HG02973 (cell line): ENCODE measurements around the gene SMG7.
A peak's percentile ranks its signal among the peaks of the same experiment; 100 is the strongest.

ENCODE experiments used
- ATAC-seq: cut with Tn5 transposase; IDR thresholded peaks from one replicate; pipeline ENCODE4 v1.9.1; 2021; ENCODE audit warnings: moderate library complexity; ENCODE audit not compliant: unreplicated experiment

The SMG7 gene

DNA sequence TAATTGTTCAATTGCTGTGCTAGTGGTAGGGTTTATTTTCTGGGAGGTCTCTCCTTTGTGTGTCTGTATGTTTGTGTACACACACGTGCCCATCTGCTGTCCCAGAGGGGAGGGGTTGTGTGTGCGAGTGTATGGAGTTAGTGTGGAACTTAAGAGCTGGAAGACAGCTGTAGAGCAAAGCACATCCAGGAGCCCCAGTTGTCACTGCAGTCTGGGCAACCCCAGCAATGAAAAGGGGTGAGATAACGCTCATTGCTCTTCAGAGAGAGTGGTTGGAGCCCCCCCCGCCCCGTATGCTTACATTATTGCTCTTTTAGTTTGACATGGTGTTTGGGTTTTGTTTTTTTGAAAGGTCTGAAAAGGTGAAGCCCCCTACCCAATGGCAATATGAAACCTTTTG is 81.0 kb downstream of the SMG7 start:
- no peak for ATAC-seq

DNA sequence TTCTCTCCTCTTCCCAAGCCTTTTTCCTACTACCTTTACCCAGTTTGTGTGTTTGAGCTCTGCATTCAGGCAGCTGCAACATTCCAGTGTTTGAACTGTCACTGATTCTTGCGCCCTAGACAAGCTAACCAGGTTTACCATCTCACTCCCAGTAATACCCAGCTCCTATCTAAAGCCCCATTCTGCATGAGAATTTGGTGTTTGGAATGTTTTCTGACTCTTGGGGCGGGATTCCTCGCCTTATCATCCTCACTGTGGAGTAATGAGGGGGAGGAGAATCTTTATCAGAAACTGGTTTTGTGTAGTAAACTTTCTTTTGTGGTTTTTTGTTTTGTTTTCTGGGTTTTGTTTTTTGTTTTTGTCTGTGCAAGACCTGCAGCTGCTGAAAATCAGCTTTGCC is 81.5 kb downstream of the SMG7 start:
- ATAC-seq = no peak

DNA sequence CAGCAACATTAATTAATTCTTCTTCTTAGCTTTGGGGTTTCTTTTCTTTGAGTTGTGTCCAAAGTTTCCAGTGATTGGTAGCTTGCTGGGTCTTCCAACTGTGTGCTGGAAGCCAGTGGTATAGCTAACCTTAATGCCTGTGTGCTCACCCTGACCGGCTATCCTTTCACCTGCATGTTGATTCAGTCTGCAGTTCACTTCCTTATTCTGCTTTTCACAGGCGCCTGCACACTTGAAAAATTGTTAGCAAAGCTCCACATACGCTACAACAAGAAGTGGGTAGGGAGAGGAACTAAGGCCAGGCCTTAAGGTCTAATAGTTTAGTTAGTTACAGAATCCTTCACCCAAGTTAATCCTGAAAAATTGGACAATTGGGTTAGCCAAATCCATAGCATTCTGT is 82.3 kb downstream of the SMG7 start:
- ATAC-seq = no peak

DNA sequence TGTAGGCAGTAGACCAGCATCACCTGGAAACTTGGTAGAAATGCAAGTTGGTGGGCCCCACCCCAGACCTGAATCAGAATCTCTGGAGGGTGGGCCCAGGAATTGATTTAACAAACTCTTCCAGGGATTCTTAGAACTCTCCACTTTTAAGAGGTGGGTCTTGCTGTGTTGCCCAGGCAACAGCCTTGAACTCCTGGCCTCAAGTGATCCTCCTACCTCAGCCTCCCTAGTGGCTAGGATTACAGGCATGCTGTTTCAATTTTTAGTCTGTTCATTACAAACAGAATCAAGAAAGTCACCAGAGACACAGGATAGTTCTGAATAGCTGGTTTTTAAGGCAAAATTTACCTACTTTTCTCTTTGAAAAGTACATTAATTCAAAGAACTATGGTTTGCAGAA is 86.8 kb downstream of the SMG7 start:
- ATAC-seq = no peak

DNA sequence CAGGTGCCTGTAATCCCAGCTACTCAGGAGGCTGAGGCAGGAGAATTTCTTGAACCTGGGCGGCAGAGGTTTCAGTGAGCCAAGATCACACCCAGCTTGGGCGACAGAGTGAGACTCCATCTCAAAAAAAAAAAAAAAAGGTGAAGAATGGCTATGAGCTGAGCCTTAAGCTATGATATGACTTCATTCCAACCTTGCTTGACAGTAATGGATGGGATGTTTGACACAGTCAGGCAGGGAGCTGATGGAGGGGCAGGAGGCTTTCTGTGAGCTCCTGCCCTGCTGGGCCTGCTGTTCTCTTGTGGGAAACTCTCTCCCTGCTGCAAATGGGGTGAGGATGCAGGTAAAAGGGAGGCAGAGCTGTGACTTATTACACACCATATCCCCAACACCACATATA is 90.4 kb downstream of the SMG7 start:
- no peak for ATAC-seq

DNA sequence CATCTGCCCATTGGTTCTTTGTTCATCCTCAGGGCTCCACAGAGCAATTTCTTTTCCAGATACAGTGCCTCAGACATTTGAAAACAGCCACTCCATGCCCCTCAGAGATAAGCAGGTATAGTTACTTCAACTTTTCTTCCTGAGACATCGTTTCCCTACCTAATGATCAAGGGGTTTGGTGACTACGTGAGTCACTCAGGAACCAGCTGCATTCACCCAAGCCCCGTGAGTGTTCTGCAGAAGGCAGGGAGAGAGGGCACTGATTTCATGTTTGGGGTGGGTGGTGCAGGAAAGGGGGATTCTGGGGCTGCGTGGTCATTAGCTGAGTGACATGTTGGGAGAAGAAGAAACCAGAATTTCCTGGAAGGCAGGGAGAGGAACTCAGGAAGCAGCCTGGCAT is 93.0 kb downstream of the SMG7 start:
- ATAC-seq = no peak

DNA sequence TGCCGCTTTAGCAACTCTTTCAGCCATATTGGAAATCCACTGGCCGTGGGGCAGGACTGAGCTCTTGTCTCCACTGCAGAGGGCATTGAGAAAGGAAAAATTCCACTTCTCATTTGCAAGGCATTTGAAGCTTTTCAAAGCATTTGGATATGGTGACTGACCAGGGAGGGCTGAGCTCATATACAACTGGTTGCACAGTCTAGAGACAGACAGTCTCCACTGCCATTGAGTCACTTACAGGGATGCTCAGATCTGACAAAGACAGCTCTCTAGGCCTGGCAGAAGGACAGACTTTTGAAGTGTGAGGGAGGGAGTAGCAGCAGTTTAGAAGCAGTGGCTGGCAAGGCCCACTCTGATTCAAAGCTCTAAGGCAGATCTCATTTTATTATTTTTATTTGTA is 93.7 kb downstream of the SMG7 start:
- ATAC-seq = no peak

- peak; percentile 63 for ATAC-seq
These were observed 95.3 kb downstream of the SMG7 start for GRCh38 chr1:183567584-183567983.

DNA sequence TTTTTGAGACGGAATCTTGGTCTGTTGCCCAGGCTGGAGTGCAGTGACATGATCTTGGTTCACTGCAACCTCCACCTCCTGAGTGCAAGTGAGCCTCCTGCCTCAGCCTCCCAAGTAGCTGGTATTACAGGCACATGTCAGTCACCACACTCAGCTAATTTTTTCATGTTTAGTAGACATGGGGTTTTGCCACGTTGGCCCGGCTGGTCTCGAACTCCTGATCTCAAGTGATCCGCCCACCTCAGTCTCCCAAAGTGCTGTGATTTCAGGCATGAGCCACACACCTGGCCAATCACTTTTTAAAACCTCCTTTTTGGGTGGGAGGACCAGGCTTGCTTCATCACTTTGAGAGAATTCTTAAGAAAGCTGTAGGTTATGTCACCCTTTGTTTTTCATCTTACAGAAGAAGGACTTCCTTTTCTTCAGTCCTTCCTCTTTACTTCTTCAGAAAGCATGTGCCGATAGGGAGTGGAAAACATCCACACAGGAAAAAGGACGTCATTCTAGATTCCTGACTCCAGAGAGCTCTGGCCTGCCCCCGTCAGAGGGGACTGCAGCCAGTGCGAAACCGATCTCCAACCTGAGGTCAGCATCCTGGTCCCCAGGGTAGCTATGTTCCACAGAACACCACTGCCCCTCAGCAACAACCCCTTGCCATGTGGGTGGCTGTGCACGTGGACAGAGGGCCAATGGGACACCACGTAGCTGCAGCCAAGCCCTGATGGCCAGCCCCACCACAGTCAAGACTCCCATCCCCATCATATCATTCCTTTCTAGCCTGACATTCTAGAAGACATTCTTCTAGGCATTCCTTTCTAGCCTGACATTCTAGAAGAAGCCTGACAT is 96.1 kb downstream of the SMG7 start:
- ATAC-seq = no peak

DNA sequence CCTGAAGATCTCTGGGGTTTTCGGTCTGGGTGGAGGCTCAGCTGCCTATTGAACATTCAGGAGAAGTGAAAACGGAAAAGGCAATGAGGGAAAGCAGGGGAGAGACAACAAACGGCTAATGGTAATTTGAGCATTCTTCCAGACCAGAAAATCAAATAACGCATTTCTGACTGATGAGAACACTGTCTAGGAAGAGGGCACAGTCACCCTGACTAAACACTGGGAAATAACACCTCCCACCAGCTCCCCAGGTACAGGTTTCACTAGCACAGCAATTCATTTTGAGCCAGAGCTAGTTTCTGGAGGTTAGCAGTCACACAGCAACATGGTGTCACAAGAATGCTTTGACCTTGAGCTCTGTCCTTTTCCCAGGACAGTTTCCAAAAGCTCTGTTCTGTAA is 96.8 kb downstream of the SMG7 start:
- no peak for ATAC-seq

- no peak for ATAC-seq
These were observed 97.5 kb downstream of the SMG7 start for GRCh38 chr1:183569801-183570200.

DNA sequence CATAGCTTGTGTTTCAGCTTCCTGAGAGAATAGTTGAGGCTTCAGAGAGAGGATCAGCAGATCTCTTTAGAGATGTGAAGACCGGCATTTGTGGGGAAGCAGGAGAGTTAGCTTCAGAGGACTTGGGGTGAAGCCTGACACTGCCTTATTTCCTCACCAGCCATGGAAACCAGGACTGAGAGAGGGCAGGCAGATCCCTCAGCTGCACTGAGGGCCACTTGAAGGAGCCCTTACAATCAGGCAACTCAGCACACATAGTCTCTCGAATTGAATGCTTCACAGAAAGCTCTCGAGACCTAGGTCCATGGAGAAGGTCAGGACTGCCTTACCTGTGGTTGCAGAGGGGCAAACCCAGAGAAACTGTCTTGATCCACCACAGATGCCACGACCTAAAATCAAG is 98.2 kb downstream of the SMG7 start:
- ATAC-seq = no peak

GRCh38 chr1:183571678-183572268 is 99.5 kb downstream of the SMG7 start:
- no peak for ATAC-seq

DNA sequence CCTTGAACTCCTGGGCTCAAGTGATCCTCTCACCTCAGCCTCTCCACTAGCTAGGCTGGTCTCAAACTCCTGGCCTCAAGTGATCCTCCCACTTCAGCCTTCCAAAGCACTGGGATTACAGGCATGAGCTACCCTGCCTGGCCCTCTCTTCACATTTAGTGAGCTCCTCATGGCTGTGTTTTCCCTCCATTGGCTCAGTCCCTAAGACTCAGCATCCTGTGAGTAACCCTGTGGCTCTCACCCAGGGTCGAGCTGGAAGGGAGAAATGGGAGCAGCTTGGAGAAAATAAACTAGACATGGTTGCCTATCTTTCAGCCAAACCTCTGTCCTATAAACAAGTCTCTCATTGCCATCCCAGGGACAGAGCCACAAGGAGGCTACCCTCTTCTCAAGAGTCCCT is 100.4 kb downstream of the SMG7 start:
- ATAC-seq = no peak

DNA sequence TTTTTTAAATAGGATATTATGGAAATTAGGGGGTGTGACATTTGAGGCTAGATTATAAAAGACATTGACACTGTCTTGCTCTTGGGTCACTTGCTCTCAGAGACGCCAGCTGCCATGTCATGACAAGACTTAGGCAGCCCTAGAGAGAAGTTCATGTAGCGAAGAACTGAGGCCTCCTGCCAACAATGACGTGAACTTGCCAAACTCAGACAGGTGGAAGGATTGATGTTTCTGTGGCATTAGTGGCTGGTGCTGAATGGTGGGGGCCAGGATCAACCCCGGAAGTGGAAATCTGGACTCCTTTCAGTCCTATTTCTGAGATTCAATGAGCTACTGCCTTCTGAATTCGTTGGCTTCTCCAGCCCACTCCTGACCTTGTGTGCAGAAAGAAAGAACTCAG is 103.3 kb downstream of the SMG7 start:
- no peak for ATAC-seq

DNA sequence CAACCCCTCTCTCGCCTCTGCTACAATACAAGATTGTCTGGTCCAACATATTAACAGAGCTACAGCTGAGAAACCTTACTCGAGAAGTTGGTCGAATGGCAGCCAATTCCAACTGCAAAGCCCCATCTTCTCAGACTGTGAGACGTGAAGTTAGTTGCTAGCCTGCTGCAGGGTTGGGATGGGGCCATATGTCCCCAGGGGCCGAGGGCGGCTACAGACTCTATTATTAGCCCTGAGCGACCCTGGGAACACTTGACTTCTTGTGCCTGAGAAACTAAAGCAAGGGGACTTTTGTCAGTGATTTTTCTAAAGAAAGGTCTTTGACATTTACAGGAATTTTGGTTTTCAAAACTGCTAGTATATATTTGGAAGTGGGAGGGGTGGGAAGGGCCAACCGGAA is 104.2 kb downstream of the SMG7 start:
- no peak for ATAC-seq

- ATAC-seq = no peak
These were observed 105.7 kb downstream of the SMG7 start for GRCh38 chr1:183577897-183578465.

GRCh38 chr1:183578856-183579255 is 106.6 kb downstream of the SMG7 start:
- ATAC-seq = no peak

- ATAC-seq = no peak
These were observed 108.0 kb downstream of the SMG7 start for GRCh38 chr1:183580281-183580682.

DNA sequence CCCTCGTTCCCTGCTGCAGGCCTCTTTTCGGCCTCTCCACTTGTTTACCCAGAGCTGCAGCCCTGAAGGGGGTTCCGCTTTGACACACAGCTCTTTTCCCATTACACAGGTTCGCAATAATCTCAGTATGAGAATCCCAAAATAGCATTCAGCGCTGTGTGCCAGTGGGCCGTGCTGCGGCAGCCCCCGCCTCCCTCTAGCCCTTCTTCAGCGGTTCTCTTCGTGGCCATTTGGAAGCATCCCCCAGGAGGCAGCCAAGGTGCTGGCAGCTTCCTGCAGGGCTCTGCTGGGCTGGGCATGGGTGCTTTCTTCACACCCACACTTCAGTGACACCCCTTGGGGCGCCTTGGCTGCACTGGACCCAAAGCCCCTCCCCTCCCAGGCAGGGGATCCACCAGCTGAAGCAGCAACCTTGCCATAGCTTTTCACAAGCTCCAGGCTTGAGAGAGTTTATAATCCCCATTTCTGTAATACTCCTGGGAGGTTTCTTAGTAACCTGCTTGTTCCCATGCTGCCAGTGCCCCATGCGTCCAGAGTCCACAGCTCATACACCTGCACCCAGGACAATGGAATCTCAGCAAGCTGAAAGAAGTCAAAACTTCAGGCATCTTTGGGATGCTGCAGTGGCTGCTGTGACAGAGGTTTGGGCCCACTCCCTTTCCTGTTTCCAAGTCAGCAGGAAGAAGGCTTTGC is 109.9 kb downstream of the SMG7 start:
- ATAC-seq = no peak

DNA sequence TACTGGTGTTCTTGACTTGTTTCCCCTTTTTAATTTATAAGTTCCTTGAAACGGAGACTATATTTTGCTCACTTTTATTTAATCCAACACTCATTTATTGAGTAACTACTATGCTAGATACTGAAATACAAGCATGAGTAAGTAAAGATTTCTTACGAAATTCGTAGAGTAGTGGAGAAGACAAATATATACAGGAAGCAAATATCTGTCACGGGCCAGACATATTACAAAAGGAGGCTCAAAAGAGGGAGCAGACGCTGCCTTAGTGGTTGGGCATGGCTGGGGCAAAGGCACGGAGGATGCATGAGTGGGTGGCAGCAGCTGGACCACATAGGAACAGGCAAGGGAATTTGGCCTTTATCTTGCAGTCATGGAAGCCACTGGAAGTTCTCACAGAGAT is 111.2 kb downstream of the SMG7 start:
- no peak for ATAC-seq

DNA sequence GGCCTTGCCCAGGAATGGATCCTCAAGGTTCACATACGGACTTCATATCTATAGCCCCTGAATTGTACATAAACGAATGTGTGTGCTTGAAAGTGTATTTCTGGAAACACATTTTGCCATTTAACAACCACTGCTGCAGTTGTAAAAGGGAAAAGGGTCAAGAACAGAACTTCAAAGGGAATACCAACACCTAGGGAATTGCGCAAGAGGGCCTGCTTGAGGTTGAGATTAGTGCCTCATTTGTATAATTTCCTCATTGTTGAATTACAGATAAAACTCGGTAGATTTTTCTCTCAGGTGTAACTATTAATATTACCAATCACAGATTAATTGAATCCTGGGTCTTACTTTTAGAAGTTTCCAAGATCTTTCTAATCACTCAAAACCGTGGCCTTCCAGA is 111.8 kb downstream of the SMG7 start:
- no peak for ATAC-seq
